Cardiac muscle cell (in vitro differentiated cells and primary cell): ENCODE measurements around the gene NR6A1. TPM values are rescaled to one million over a fixed set of nuclear protein-coding genes. Genes with fewer than 3 reads are reported as not detected.

Experiments used
- DNase-seq, 2 donors: peaks; one replicate each; pipeline versions ENCODE4 v3.0.0 to v3.0.0-alpha.2; 2010 to 2017; ENCODE audit warnings: low read depth in 1 of 2, low spot score in 1 of 2
- H3K27ac ChIP-seq: fragments of 200-600 bp; sonication (generic); 2 replicates; pipeline ENCODE4 v1.5.1; 2016
- H3K27me3 ChIP-seq: fragments of 200-600 bp; sonication (generic); 2 replicates; pipeline ENCODE4 v1.6.0; 2016; ENCODE audit warnings: control low read depth
- H3K36me3 ChIP-seq: fragments of 200-600 bp; sonication (generic); 2 replicates; pipeline ENCODE4 v1.5.1; 2016; ENCODE audit warnings: control low read depth
- H3K4me1 ChIP-seq: fragments of 200-600 bp; sonication (generic); 2 replicates; pipeline ENCODE4 v1.8.1; 2017; ENCODE audit warnings: low read depth, mild to moderate bottlenecking, mixed run types
- H3K4me3 ChIP-seq: fragments of 200-600 bp; sonication (generic); 2 replicates; pipeline ENCODE4 v1.5.1; 2016; ENCODE audit warnings: mild to moderate bottlenecking
- H3K9me3 ChIP-seq: fragments of 200-600 bp; sonication (generic); 2 replicates; pipeline ENCODE4 v1.5.1; 2017; ENCODE audit warnings: low read depth, mild to moderate bottlenecking, control low read depth
- polyA plus RNA-seq: library from polyadenylated mRNA; unstranded; fragments of >200 nt; fragmentation: Nextera tagmentation; extraction: Ambion mirVana; gene quantifications from 2 replicates; pipeline ENCODE4 v1.2.1, GENCODE V29; 2016
- total RNA-seq: library from RNA; depleted of rRNA; stranded (reverse); fragments of >200 nt; gene quantifications from 2 replicates; pipeline ENCODE4 v1.2.3, GENCODE V29; 2016
- TF ChIP-seq, protein P1 (sequence below): IDR thresholded peaks from 2 replicates; pipeline ENCODE4 v1.5.1; 2012; ENCODE audit warnings: low read depth, mild to moderate bottlenecking, low read length

Gene NR6A1
- total and polyA plus RNA-seq, 2 experiments from 2014 or later: 3.2 to 19.8 TPM

DNA sequence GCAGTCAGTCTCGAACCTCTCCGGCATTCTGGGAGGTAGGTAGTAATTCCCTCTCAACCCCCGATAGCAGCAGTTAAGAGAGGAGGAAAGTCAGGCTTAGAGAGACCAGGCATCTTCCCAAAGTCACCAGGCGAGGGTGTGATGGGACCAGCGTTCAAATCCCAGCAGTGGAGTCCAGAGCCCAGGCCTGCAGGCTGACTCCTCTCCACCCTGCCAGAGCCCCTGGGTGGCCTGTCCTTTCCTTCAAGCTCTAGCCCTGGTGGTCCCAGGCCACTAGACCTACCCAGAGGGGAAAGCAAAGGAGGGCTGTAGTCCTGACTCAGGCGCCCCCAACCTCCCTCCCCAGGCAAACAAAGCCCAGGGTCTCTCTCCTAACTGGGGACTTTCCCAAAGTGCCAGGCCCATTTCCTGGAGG lies 259.7 kb downstream of the NR6A1 start:
- DNase-seq: no peak

DNA sequence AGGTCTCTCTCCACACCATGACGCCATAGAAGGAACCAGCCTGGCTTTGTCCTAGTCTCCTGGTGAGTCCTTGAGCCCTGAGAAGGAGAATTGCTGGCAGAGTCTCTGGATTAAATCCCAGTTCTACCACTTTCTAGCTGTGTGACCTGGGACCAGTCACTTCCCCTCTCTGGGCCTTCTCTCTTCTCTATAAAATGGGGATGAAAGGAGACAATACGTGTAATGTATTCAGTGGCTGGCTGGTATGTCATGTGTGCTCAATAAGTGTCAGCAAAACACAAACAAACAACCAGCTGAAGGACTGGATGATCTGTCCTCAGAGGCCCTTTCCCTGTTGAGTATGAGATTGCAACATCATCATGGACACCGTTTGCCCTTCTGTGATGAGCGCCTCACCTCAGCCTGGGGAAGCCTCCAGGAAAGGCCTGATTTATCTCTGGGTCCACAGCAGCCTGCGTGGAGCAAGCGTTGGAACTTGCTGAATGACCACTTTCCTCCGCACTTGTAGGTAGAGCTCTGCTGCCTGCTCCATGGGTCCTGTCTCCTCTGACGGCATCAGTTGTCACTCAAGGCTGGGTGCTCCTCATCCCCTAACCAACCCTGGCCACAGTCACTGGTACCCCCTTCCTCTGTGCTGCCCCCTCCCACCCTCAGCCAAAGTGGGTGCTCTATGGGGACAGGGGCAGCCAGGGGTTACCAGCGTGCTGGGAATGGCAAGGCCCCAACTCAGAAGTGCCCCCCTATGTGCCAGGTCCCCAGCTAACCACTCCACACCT lies 260.3 kb downstream of the NR6A1 start:
- Histone ChIP-seq H3K4me1 (peaks cover 14% of the 10 kb centered on the region), H3K36me3 (no peaks in the 10 kb centered on the region), H3K27ac (no peak overlapping the region), H3K4me3 (no peak overlapping the region), H3K9me3 (no peaks in the 10 kb centered on the region), H3K27me3 (peaks cover 8% of the 10 kb centered on the region)
- TF ChIP-seq, protein P1, sequence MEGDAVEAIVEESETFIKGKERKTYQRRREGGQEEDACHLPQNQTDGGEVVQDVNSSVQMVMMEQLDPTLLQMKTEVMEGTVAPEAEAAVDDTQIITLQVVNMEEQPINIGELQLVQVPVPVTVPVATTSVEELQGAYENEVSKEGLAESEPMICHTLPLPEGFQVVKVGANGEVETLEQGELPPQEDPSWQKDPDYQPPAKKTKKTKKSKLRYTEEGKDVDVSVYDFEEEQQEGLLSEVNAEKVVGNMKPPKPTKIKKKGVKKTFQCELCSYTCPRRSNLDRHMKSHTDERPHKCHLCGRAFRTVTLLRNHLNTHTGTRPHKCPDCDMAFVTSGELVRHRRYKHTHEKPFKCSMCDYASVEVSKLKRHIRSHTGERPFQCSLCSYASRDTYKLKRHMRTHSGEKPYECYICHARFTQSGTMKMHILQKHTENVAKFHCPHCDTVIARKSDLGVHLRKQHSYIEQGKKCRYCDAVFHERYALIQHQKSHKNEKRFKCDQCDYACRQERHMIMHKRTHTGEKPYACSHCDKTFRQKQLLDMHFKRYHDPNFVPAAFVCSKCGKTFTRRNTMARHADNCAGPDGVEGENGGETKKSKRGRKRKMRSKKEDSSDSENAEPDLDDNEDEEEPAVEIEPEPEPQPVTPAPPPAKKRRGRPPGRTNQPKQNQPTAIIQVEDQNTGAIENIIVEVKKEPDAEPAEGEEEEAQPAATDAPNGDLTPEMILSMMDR: no peak
- DNase-seq: no peak

More for the DNA sequence above, 259.7 kb downstream of the NR6A1 start:
- Histone ChIP-seq H3K27me3 (peaks cover 2% of the 10 kb centered on the region), H3K27ac (no peak overlapping the region), H3K9me3 (no peaks in the 10 kb centered on the region), H3K4me1 (peaks cover 14% of the 10 kb centered on the region), H3K36me3 (no peaks in the 10 kb centered on the region), H3K4me3 (no peak overlapping the region)
- TF ChIP-seq, protein P1: no peak

DNA sequence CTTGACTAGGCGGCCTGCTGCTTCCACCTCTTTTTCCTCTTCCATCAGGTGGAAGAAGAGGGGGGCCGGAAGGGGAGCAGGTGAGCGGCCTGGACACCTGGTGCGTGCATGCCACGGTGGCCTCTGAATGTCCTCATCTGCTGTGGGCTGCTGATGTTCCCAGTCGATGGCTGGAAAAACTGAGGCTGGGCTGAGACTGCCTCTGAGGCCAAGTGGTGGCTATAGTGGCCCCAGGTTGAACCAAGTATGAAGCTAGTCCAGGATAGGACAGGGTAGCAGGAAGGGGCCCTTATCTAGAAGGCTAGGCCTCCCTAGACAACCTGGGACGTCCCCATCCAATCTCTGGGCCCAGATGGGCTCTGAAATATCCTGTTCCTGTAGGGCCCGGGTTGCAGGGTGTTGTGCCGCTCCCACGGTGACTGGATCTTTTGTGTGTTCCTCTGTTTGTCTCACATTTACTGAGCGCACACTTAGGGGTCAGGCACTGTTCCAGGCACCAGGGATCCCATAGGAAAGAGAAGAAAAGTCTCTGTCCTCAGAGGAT lies 263.2 kb downstream of the NR6A1 start:
- TF ChIP-seq, protein P1: no peak
- Histone ChIP-seq H3K9me3 (no peaks in the 10 kb centered on the region), H3K27ac (no peak overlapping the region), H3K4me3 (no peak overlapping the region), H3K36me3 (no peaks in the 10 kb centered on the region), H3K4me1 (peaks cover 5% of the 10 kb centered on the region), H3K27me3 (peaks cover 37% of the 10 kb centered on the region)
- DNase-seq: no peak

DNA sequence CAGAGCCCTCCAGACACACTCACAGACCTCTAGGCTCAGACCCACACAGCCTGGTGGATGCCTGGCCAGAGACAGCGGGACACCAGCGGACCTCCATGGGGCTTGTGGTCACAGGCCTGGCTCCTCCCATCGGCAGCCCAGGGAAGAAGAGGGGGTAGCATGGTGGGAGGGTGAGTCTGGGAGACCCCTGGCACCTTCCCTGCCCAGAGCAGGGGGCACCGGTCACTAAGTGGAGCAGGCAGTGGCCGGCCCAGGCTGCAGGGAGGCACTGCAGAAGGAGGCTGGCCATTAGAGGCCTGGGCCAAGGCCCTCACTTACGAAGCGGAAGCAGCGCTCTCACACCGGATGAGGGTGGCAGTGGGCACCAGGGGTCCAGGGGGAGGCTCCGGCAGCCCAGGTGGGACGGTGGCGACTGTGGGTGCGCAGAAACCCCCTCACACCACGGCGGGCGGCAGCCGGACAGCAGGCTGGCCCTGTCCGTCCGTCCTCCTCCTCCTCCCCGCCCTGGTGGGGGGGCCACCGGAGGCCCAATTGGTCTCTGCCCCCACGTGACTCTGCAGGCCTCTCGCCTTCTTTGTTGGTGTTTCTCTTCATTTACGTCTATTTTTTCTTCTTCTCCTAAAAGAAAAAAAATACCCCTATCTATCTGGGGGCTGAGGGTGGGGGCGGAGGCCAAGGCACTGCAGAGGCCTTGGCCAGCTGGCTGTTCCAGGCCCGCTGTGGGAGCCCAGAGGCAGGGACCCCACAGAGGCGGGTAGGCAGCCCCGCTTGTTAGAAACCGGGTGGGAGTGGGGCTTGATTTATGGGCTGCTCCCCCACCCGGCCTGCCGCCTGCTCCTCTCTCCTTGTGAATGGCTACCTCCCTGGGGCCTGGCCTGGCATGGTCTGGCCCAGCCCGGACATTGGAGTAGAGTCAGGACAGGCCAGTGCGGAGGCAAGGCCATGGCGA lies 263.9 kb downstream of the NR6A1 start, which contains the start of gene NR5A1:
Gene NR5A1 (minus strand): TSS at position 469 of the 949 bp plus-strand sequence. CDS start 4,004 bp downstream, outside the sequence.
- peaks cover 45% of the 10 kb centered on the region for H3K27me3 ChIP-seq
- H3K4me1 ChIP-seq: no peaks in the 10 kb centered on the region
- no peak for DNase-seq
- H3K36me3 ChIP-seq: no peaks in the 10 kb centered on the region
- no peak within 1 kb of the TSS for H3K27ac ChIP-seq
- no peak within 1 kb of the TSS for H3K4me3 ChIP-seq
- H3K9me3 ChIP-seq: no peaks in the 10 kb centered on the region
- TF ChIP-seq, protein P1: no peak

DNA sequence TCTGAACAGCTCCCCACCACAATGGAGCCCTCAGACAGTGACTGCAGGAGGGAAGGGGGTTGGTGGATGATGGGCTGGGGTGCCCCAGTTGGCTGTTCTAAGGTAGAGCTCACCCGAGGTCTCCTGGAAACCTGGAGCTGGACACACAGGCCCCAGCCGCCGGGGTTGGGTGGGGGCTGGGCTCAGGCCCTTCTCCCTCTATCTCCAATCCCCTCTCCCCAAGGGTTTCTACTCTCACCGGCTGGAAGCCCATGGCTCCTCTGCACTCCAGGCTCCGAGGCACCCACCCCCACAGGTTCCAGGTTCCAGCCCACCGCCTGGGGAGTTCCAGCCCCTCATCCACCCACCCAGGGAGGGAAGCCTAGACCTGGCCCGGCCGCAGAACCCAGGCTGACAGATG lies 264.7 kb downstream of the NR6A1 start:
- Histone ChIP-seq H3K27me3 (peaks cover 52% of the 10 kb centered on the region), H3K4me3 (no peak overlapping the region), H3K9me3 (no peaks in the 10 kb centered on the region), H3K4me1 (no peaks in the 10 kb centered on the region), H3K36me3 (no peaks in the 10 kb centered on the region), H3K27ac (no peak overlapping the region)
- DNase-seq: no peak
- TF ChIP-seq, protein P1: no peak
